Measurements from ENCODE around the gene EIF3M. TPM values are rescaled to one million over a fixed set of nuclear protein-coding genes. Genes with fewer than 3 reads are reported as not detected.

The EIF3M gene
- total and polyA plus RNA-seq, 2 experiments from 2014 or later = 289 to 543 TPM

GRCh38 chr11:32563600-32563959 lies 20.1 kb upstream of the EIF3M start:
- no peaks in the 10 kb centered on the region for H3K36me3 ChIP-seq (ENCODE audit: low read depth)
- no peaks in the 10 kb centered on the region for H3K79me2 ChIP-seq (ENCODE audit: insufficient read depth)
- no peaks in the 10 kb centered on the region for H3K9me2 ChIP-seq (ENCODE audit: insufficient read depth)
- no peak overlapping the region for H2AFZ ChIP-seq
- H4K20me1 ChIP-seq (ENCODE audit: insufficient read depth) = no peaks in the 10 kb centered on the region
- no peak overlapping the region for H3K4me2 ChIP-seq (ENCODE audit: unreplicated experiment)
- no peaks in the 10 kb centered on the region for H3K27me3 ChIP-seq (replicated peaks; ENCODE audit: insufficient read depth)
- H3K27ac ChIP-seq = no peak overlapping the region
- H3K4me1 ChIP-seq (ENCODE audit: insufficient read depth) = no peaks in the 10 kb centered on the region
- 48% methylated on average over 3 of the region's 3 CpGs for WGBS, 2 experiments (ENCODE audit: low coverage in 1 of 2, low lambda C conversion rate in 2 of 2, missing lambda C conversion rate in 2 of 2)
- no peak overlapping the region for H3K9ac ChIP-seq
- DNase-seq = no peak
- H3F3A ChIP-seq (ENCODE audit: insufficient read depth) = no peaks in the 10 kb centered on the region
- in situ Hi-C loops (cut with MboI) = no loop called here
- TF ChIP-seq EZH2phosphoT487 (IDR thresholded peaks at IDR 0.05; ENCODE audit: insufficient read depth, low read depth) = no peak
- TF ChIP-seq EZH2 (IDR thresholded peaks at IDR 0.05; ENCODE audit: insufficient read depth, poor library complexity, severe bottlenecking) = no peak
- H3K9me3 ChIP-seq (ENCODE audit: low read depth) = no peaks in the 10 kb centered on the region
- no peak overlapping the region for H3K4me3 ChIP-seq

- Histone ChIP-seq H3K9me3 (ENCODE audit: low read depth) (no peaks in the 10 kb centered on the region), H4K20me1 (ENCODE audit: insufficient read depth) (no peaks in the 10 kb centered on the region), H3K4me1 (ENCODE audit: insufficient read depth) (no peaks in the 10 kb centered on the region), H3K27ac (no peak overlapping the region), H3K9me2 (ENCODE audit: insufficient read depth) (no peaks in the 10 kb centered on the region), H3K9ac (no peak overlapping the region), H3K27me3 (replicated peaks; ENCODE audit: insufficient read depth) (peaks cover 8% of the 10 kb centered on the region), H3K4me2 (ENCODE audit: unreplicated experiment) (no peak overlapping the region), H3K4me3 (no peak overlapping the region), H3K79me2 (ENCODE audit: insufficient read depth) (no peaks in the 10 kb centered on the region), H3F3A (ENCODE audit: insufficient read depth) (no peaks in the 10 kb centered on the region), H2AFZ (no peak overlapping the region), H3K36me3 (ENCODE audit: low read depth) (no peaks in the 10 kb centered on the region)
- 52 to 55% methylated on average over 2 of the region's 2 CpGs for WGBS, 2 experiments (ENCODE audit: low coverage in 1 of 2, low lambda C conversion rate in 2 of 2, missing lambda C conversion rate in 2 of 2)
- TF ChIP-seq EZH2 (IDR thresholded peaks at IDR 0.05; ENCODE audit: insufficient read depth, poor library complexity, severe bottlenecking) = no peak
- no peak for TF ChIP-seq EZH2phosphoT487 (IDR thresholded peaks at IDR 0.05; ENCODE audit: insufficient read depth, low read depth)
- peak; percentile 4 for DNase-seq
- in situ Hi-C loops (cut with MboI) = no loop called here
Measured at GRCh38 chr11:32566517-32566916, 17.1 kb upstream of the EIF3M start.

GRCh38 chr11:32567154-32567553 lies 16.5 kb upstream of the EIF3M start:
- no peak for DNase-seq
- TF ChIP-seq EZH2phosphoT487 (IDR thresholded peaks at IDR 0.05; ENCODE audit: insufficient read depth, low read depth) (no peak), EZH2 (IDR thresholded peaks at IDR 0.05; ENCODE audit: insufficient read depth, poor library complexity, severe bottlenecking) (no peak)
- Histone ChIP-seq H3F3A (ENCODE audit: insufficient read depth) (no peaks in the 10 kb centered on the region), H3K4me3 (no peak overlapping the region), H3K27me3 (replicated peaks; ENCODE audit: insufficient read depth) (peaks cover 8% of the 10 kb centered on the region), H3K79me2 (ENCODE audit: insufficient read depth) (no peaks in the 10 kb centered on the region), H3K4me2 (ENCODE audit: unreplicated experiment) (no peak overlapping the region), H3K36me3 (ENCODE audit: low read depth) (no peaks in the 10 kb centered on the region), H3K27ac (no peak overlapping the region), H3K9me2 (ENCODE audit: insufficient read depth) (no peaks in the 10 kb centered on the region), H4K20me1 (ENCODE audit: insufficient read depth) (no peaks in the 10 kb centered on the region), H3K9me3 (ENCODE audit: low read depth) (no peaks in the 10 kb centered on the region), H3K9ac (no peak overlapping the region), H2AFZ (no peak overlapping the region), H3K4me1 (ENCODE audit: insufficient read depth) (no peaks in the 10 kb centered on the region)
- in situ Hi-C loops (cut with MboI) = no loop called here
- 21 to 48% methylated on average over 1 of the region's 1 CpG for WGBS, 2 experiments (ENCODE audit: low coverage in 1 of 2, low lambda C conversion rate in 2 of 2, missing lambda C conversion rate in 2 of 2)

- Histone ChIP-seq H3K79me2 (ENCODE audit: insufficient read depth) (no peaks in the 10 kb centered on the region), H3K9ac (no peak overlapping the region), H3K4me1 (ENCODE audit: insufficient read depth) (no peaks in the 10 kb centered on the region), H3K36me3 (ENCODE audit: low read depth) (no peaks in the 10 kb centered on the region), H4K20me1 (ENCODE audit: insufficient read depth) (no peaks in the 10 kb centered on the region), H3F3A (ENCODE audit: insufficient read depth) (no peaks in the 10 kb centered on the region), H3K9me2 (ENCODE audit: insufficient read depth) (no peaks in the 10 kb centered on the region), H2AFZ (no peak overlapping the region), H3K4me2 (ENCODE audit: unreplicated experiment) (no peak overlapping the region), H3K4me3 (no peak overlapping the region), H3K27ac (no peak overlapping the region), H3K9me3 (ENCODE audit: low read depth) (no peaks in the 10 kb centered on the region), H3K27me3 (replicated peaks; ENCODE audit: insufficient read depth) (peaks cover 8% of the 10 kb centered on the region)
- 16 to 31% methylated on average over 3 to 4 of the region's 4 CpGs for WGBS, 2 experiments (ENCODE audit: low coverage in 1 of 2, low lambda C conversion rate in 2 of 2, missing lambda C conversion rate in 2 of 2)
- no peak for DNase-seq
- TF ChIP-seq EZH2 (IDR thresholded peaks at IDR 0.05; ENCODE audit: insufficient read depth, poor library complexity, severe bottlenecking) (no peak), EZH2phosphoT487 (IDR thresholded peaks at IDR 0.05; ENCODE audit: insufficient read depth, low read depth) (no peak)
- in situ Hi-C loops (cut with MboI) = no loop called here
Measured at GRCh38 chr11:32569313-32569881, 14.2 kb upstream of the EIF3M start.

- DNase-seq = no peak
- Histone ChIP-seq H3K36me3 (ENCODE audit: low read depth) (no peaks in the 10 kb centered on the region), H3F3A (ENCODE audit: insufficient read depth) (no peaks in the 10 kb centered on the region), H3K79me2 (ENCODE audit: insufficient read depth) (no peaks in the 10 kb centered on the region), H3K4me3 (no peak overlapping the region), H3K27me3 (replicated peaks; ENCODE audit: insufficient read depth) (peaks cover 8% of the 10 kb centered on the region), H3K9ac (no peak overlapping the region), H3K4me1 (ENCODE audit: insufficient read depth) (no peaks in the 10 kb centered on the region), H3K9me2 (ENCODE audit: insufficient read depth) (no peaks in the 10 kb centered on the region), H3K4me2 (ENCODE audit: unreplicated experiment) (no peak overlapping the region), H2AFZ (no peak overlapping the region), H3K27ac (no peak overlapping the region), H4K20me1 (ENCODE audit: insufficient read depth) (no peaks in the 10 kb centered on the region), H3K9me3 (ENCODE audit: low read depth) (no peaks in the 10 kb centered on the region)
- TF ChIP-seq EZH2 (IDR thresholded peaks at IDR 0.05; ENCODE audit: insufficient read depth, poor library complexity, severe bottlenecking) (no peak), EZH2phosphoT487 (IDR thresholded peaks at IDR 0.05; ENCODE audit: insufficient read depth, low read depth) (no peak)
- WGBS, 2 experiments (ENCODE audit: low coverage in 1 of 2, low lambda C conversion rate in 2 of 2, missing lambda C conversion rate in 2 of 2) = 31 to 35% methylated on average over 10 of the region's 10 CpGs
- in situ Hi-C loops (cut with MboI) = no loop called here
Measured at GRCh38 chr11:32571039-32571438, 12.6 kb upstream of the EIF3M start.
